Skeletal muscle satellite cell (primary cell): ENCODE measurements around the gene TMEM132D.

Experiments
- H3K27me3 ChIP-seq: 2 replicates; pipeline ENCODE4 v1.7.0; 2013; ENCODE audit warnings: low read length; ENCODE audit not compliant: control insufficient read depth, insufficient read depth
- H3K36me3 ChIP-seq: 2 replicates; pipeline ENCODE4 v1.7.0; 2013; ENCODE audit warnings: mild to moderate bottlenecking, control low read depth, low read length; ENCODE audit not compliant: insufficient read depth
- H3K4me1 ChIP-seq: 2 replicates; pipeline ENCODE4 v1.7.0; 2013; ENCODE audit warnings: low read length; ENCODE audit not compliant: control insufficient read depth, insufficient read depth
- H3K4me2 ChIP-seq: 2 replicates; pipeline ENCODE4 v1.7.0; 2013; ENCODE audit warnings: mild to moderate bottlenecking, low read length
- H3K4me3 ChIP-seq: 2 replicates; pipeline ENCODE4 v1.7.0; 2013; ENCODE audit warnings: low read length
- H3K9ac ChIP-seq: 2 replicates; pipeline ENCODE4 v1.7.0; 2013; ENCODE audit warnings: mild to moderate bottlenecking, low read depth, low read length, moderate library complexity
- H3K9me3 ChIP-seq: replicated peaks from 2 replicates; pipeline ENCODE4 v1.7.0; 2013; ENCODE audit warnings: mild to moderate bottlenecking, control low read depth, low read length

TMEM132D gene

GRCh38 chr12:129310346-129310745 is 593.5 kb downstream of the TMEM132D start:
- Histone ChIP-seq H3K9ac (no peak overlapping the region), H3K4me1 (no peaks in the 10 kb centered on the region), H3K36me3 (no peaks in the 10 kb centered on the region), H3K4me2 (no peak overlapping the region), H3K27me3 (no peaks in the 10 kb centered on the region), H3K9me3 (no peaks in the 10 kb centered on the region), H3K4me3 (no peak overlapping the region)

GRCh38 chr12:129305851-129306250 is 598.0 kb downstream of the TMEM132D start:
- Histone ChIP-seq H3K9me3 (peaks cover 6% of the 10 kb centered on the region), H3K4me2 (no peak overlapping the region), H3K27me3 (no peaks in the 10 kb centered on the region), H3K4me1 (no peaks in the 10 kb centered on the region), H3K4me3 (no peak overlapping the region), H3K36me3 (no peaks in the 10 kb centered on the region), H3K9ac (no peak overlapping the region)

GRCh38 chr12:129304529-129304928 is 599.3 kb downstream of the TMEM132D start:
- Histone ChIP-seq H3K9ac (no peak overlapping the region), H3K4me3 (no peak overlapping the region), H3K27me3 (no peaks in the 10 kb centered on the region), H3K36me3 (no peaks in the 10 kb centered on the region), H3K9me3 (peaks cover 6% of the 10 kb centered on the region), H3K4me2 (no peak overlapping the region), H3K4me1 (no peaks in the 10 kb centered on the region)

GRCh38 chr12:129300011-129300410 is 603.8 kb downstream of the TMEM132D start:
- Histone ChIP-seq H3K4me3 (no peak overlapping the region), H3K9ac (no peak overlapping the region), H3K36me3 (no peaks in the 10 kb centered on the region), H3K27me3 (no peaks in the 10 kb centered on the region), H3K4me1 (no peaks in the 10 kb centered on the region), H3K4me2 (no peak overlapping the region), H3K9me3 (peaks cover 15% of the 10 kb centered on the region)

- Histone ChIP-seq H3K4me1 (no peaks in the 10 kb centered on the region), H3K4me2 (no peak overlapping the region), H3K27me3 (no peaks in the 10 kb centered on the region), H3K9ac (no peak overlapping the region), H3K9me3 (peaks cover 15% of the 10 kb centered on the region), H3K36me3 (no peaks in the 10 kb centered on the region), H3K4me3 (no peak overlapping the region)
These were observed 604.9 kb downstream of the TMEM132D start for GRCh38 chr12:129298921-129299320.

- no peak overlapping the region for H3K9ac ChIP-seq
- no peaks in the 10 kb centered on the region for H3K4me1 ChIP-seq
- H3K4me3 ChIP-seq, result no peak overlapping the region
- H3K36me3 ChIP-seq, result no peaks in the 10 kb centered on the region
- H3K4me2 ChIP-seq, result no peak overlapping the region
- peaks cover 11% of the 10 kb centered on the region for H3K9me3 ChIP-seq
- H3K27me3 ChIP-seq, result no peaks in the 10 kb centered on the region
These were observed 607.2 kb downstream of the TMEM132D start for GRCh38 chr12:129296671-129297070.

GRCh38 chr12:129294868-129295267 is 609.0 kb downstream of the TMEM132D start:
- no peaks in the 10 kb centered on the region for H3K36me3 ChIP-seq
- H3K9me3 ChIP-seq, result peaks cover 12% of the 10 kb centered on the region
- H3K4me1 ChIP-seq, result no peaks in the 10 kb centered on the region
- H3K4me2 ChIP-seq, result no peak overlapping the region
- H3K9ac ChIP-seq, result no peak overlapping the region
- H3K27me3 ChIP-seq, result no peaks in the 10 kb centered on the region
- no peak overlapping the region for H3K4me3 ChIP-seq

GRCh38 chr12:129279771-129280170 is 624.1 kb downstream of the TMEM132D start:
- no peak overlapping the region for H3K4me2 ChIP-seq
- H3K27me3 ChIP-seq, result no peaks in the 10 kb centered on the region
- H3K36me3 ChIP-seq, result no peaks in the 10 kb centered on the region
- no peak overlapping the region for H3K4me3 ChIP-seq
- H3K4me1 ChIP-seq, result no peaks in the 10 kb centered on the region
- no peak overlapping the region for H3K9ac ChIP-seq
- no peaks in the 10 kb centered on the region for H3K9me3 ChIP-seq

GRCh38 chr12:129276361-129277060 is 627.3 kb downstream of the TMEM132D start:
- Histone ChIP-seq H3K27me3 (no peaks in the 10 kb centered on the region), H3K4me2 (no peak overlapping the region), H3K9ac (no peak overlapping the region), H3K4me1 (no peaks in the 10 kb centered on the region), H3K9me3 (no peaks in the 10 kb centered on the region), H3K36me3 (no peaks in the 10 kb centered on the region), H3K4me3 (no peak overlapping the region)

GRCh38 chr12:129269756-129270495 is 633.9 kb downstream of the TMEM132D start:
- Histone ChIP-seq H3K27me3 (no peaks in the 10 kb centered on the region), H3K4me2 (no peak overlapping the region), H3K36me3 (no peaks in the 10 kb centered on the region), H3K9ac (no peak overlapping the region), H3K4me3 (no peak overlapping the region), H3K4me1 (no peaks in the 10 kb centered on the region), H3K9me3 (peaks cover 7% of the 10 kb centered on the region)

- no peaks in the 10 kb centered on the region for H3K4me1 ChIP-seq
- no peaks in the 10 kb centered on the region for H3K9me3 ChIP-seq
- H3K4me2 ChIP-seq, result no peak overlapping the region
- no peak overlapping the region for H3K4me3 ChIP-seq
- H3K27me3 ChIP-seq, result no peaks in the 10 kb centered on the region
- H3K9ac ChIP-seq, result no peak overlapping the region
- H3K36me3 ChIP-seq, result no peaks in the 10 kb centered on the region
These were observed 645.0 kb downstream of the TMEM132D start for GRCh38 chr12:129258781-129259318.
